HEK293 (cell line): Measurements from ENCODE around the gene TLNRD1.

Source experiments
- CTCF ChIA-PET: fragments of 350-600 bp; formaldehyde crosslinking; extraction: SDS; loops from one replicate; lab custom pipeline; 2021; ENCODE audit warnings: antibody characterized with exemption; lab: Yijun Ruan, JAX
- POLR2A ChIA-PET: fragments of 300-600 bp; formaldehyde crosslinking; extraction: SDS; loops from one replicate; lab custom pipeline; 2020; ENCODE audit warnings: antibody characterized with exemption, inconsistent platforms; lab: Yijun Ruan, JAX
- H3K27ac ChIP-seq: fragments of 200-500 bp; sonication (Bioruptor generic); 2 replicates; pipeline ENCODE4 v1.5.1; 2014; ENCODE audit warnings: low read depth, low read length, control low read depth, inconsistent platforms; ENCODE audit errors: extremely low read depth
- H3K36me3 ChIP-seq, 2 experiments: fragments of 200-500 bp in 1 of 2; sonication (Bioruptor generic) in 1 of 2; 1 replicate in 1 of 2; 2 replicates in 1 of 2; pipeline ENCODE4 v1.5.1; 2014 to 2017; ENCODE audit warnings: inconsistent platforms in 2 of 2, low read length in 2 of 2; ENCODE audit not compliant: control insufficient read depth in 2 of 2, insufficient read depth in 1 of 2
- H3K4me1 ChIP-seq: fragments of 200-500 bp; sonication (Bioruptor generic); 2 replicates; pipeline ENCODE4 v1.5.1; 2014; ENCODE audit warnings: mild to moderate bottlenecking, low read length, inconsistent platforms; ENCODE audit not compliant: control insufficient read depth, insufficient read depth
- H3K4me3 ChIP-seq: 2 replicates; pipeline ENCODE4 v1.5.1; 2011; ENCODE audit warnings: low read depth, mild to moderate bottlenecking, control low read depth, low read length, moderate library complexity
- H3K9me3 ChIP-seq: fragments of 200-500 bp; sonication (Bioruptor generic); 2 replicates; pipeline ENCODE4 v1.5.1; 2014; ENCODE audit warnings: low read depth, low read length, inconsistent platforms; ENCODE audit not compliant: control insufficient read depth, insufficient read depth
- KLF16 ChIP-seq: fragments of 450-650 bp; formaldehyde crosslinking; IDR thresholded peaks from 2 replicates; pipeline ENCODE4 v1.5.1; 2017; ENCODE audit warnings: missing biosample characterization, missing genetic modification characterization
- MZF1 ChIP-seq: fragments of 450-650 bp; formaldehyde crosslinking; IDR thresholded peaks from 2 replicates; pipeline ENCODE4 v1.5.1; 2017; ENCODE audit warnings: missing biosample characterization, missing genetic modification characterization, borderline replicate concordance
- PRDM10 ChIP-seq: fragments of 450-650 bp; formaldehyde crosslinking; IDR thresholded peaks from 2 replicates; pipeline ENCODE4 v1.5.1; 2016; ENCODE audit warnings: missing biosample characterization, missing genetic modification characterization
- SETDB1 ChIP-seq: IDR thresholded peaks from one replicate; pipeline ENCODE4 v1.6.1; 2017; ENCODE audit warnings: mild to moderate bottlenecking, low read length, moderate library complexity, mixed read lengths; ENCODE audit not compliant: insufficient read length
- SP7 ChIP-seq: fragments of 450-650 bp; formaldehyde crosslinking; IDR thresholded peaks from 2 replicates; pipeline ENCODE4 v1.5.1; 2016; ENCODE audit warnings: missing biosample characterization, missing genetic modification characterization
- YY1 ChIP-seq: fragments of 450-650 bp; formaldehyde crosslinking; IDR thresholded peaks from 2 replicates; pipeline ENCODE4 v1.5.1; 2018; ENCODE audit warnings: missing biosample characterization, missing genetic modification characterization
- ZNF148 ChIP-seq: fragments of 450-650 bp; formaldehyde crosslinking; IDR thresholded peaks from 2 replicates; pipeline ENCODE4 v1.5.0; 2017; ENCODE audit warnings: missing biosample characterization, missing genetic modification characterization, borderline replicate concordance
- ZNF280C ChIP-seq: fragments of 450-650 bp; formaldehyde crosslinking; IDR thresholded peaks from 2 replicates; pipeline ENCODE4 v1.5.1; 2016; ENCODE audit warnings: missing biosample characterization, missing genetic modification characterization
- ZNF654 ChIP-seq: fragments of 450-650 bp; formaldehyde crosslinking; IDR thresholded peaks from 2 replicates; pipeline ENCODE4 v1.5.1; 2016; ENCODE audit warnings: low read depth, missing biosample characterization, missing genetic modification characterization
- ZNF707 ChIP-seq: fragments of 450-650 bp; formaldehyde crosslinking; IDR thresholded peaks from 2 replicates; pipeline ENCODE4 v1.5.1; 2016; ENCODE audit warnings: missing biosample characterization, missing genetic modification characterization
- ZNF747 ChIP-seq: fragments of 450-650 bp; formaldehyde crosslinking; IDR thresholded peaks from 2 replicates; pipeline ENCODE4 v1.5.1; 2016; ENCODE audit warnings: missing biosample characterization, missing genetic modification characterization
- ZNF791 ChIP-seq: fragments of 450-650 bp; formaldehyde crosslinking; IDR thresholded peaks from 2 replicates; pipeline ENCODE4 v1.5.1; 2016; ENCODE audit warnings: missing biosample characterization, missing genetic modification characterization
- ZNF830 ChIP-seq: fragments of 450-650 bp; IDR thresholded peaks from 2 replicates; pipeline ENCODE4 v1.5.0; 2018; ENCODE audit warnings: missing biosample characterization, missing genetic modification characterization, low read depth, mild to moderate bottlenecking, moderate library complexity
- ZNF843 ChIP-seq: fragments of 450-650 bp; formaldehyde crosslinking; IDR thresholded peaks from 2 replicates; pipeline ENCODE4 v1.5.1; 2016; ENCODE audit warnings: missing biosample characterization, missing genetic modification characterization
- ZSCAN23 ChIP-seq: fragments of 450-650 bp; formaldehyde crosslinking; IDR thresholded peaks from 2 replicates; pipeline ENCODE4 v1.5.1; 2016; ENCODE audit warnings: missing biosample characterization, missing genetic modification characterization
- TF ChIP-seq, protein P1 (sequence below): fragments of 450-650 bp; formaldehyde crosslinking; IDR thresholded peaks from 2 replicates; pipeline ENCODE4 v1.5.1; 2016; ENCODE audit warnings: missing biosample characterization, missing genetic modification characterization
- TF ChIP-seq, protein P2 (sequence below): fragments of 450-650 bp; formaldehyde crosslinking; IDR thresholded peaks from 2 replicates; pipeline ENCODE4 v1.5.1; 2016; ENCODE audit warnings: missing biosample characterization, missing genetic modification characterization
- TF ChIP-seq, protein P3 (sequence below): fragments of 450-650 bp; formaldehyde crosslinking; IDR thresholded peaks from 2 replicates; pipeline ENCODE4 v1.5.1; 2016; ENCODE audit warnings: missing biosample characterization, missing genetic modification characterization
- TF ChIP-seq, protein P4 (sequence below): fragments of 450-650 bp; formaldehyde crosslinking; IDR thresholded peaks from 2 replicates; pipeline ENCODE4 v1.5.1; 2016; ENCODE audit warnings: missing biosample characterization, missing genetic modification characterization

TLNRD1 gene

DNA sequence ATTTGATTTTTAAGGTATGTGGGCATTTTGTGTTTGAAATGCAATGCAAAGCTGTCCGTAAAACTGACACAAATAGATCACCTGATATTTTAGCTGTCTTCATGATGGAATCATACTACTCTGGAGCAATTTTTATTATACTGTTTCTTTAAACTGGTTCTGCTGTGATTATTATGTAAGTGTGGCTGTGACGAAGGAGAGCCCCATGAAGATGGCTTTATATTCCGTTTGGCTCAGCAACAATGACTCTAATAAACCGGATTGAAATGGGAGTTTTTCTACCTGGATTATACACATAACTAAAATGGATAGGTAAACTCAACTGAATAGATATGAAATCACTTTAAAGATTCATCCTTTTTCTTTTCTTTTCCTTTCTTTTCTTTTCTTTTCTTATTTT is 9.4 kb downstream of the TLNRD1 start:
- no peak overlapping the region for H3K27ac ChIP-seq
- H3K4me3 ChIP-seq, result no peak overlapping the region
- H3K4me1 ChIP-seq, result 0 out of 2 replicates have a peak, but pooled peaks cover 7% of the 10 kb centered on the region
- no peaks in the 10 kb centered on the region for H3K9me3 ChIP-seq
- TF ChIP-seq SP7, result no peak
- TF ChIP-seq MZF1, result no peak
- no peak for TF ChIP-seq PRDM10 (tag by site-specific recombination)
- TF ChIP-seq, protein P1, sequence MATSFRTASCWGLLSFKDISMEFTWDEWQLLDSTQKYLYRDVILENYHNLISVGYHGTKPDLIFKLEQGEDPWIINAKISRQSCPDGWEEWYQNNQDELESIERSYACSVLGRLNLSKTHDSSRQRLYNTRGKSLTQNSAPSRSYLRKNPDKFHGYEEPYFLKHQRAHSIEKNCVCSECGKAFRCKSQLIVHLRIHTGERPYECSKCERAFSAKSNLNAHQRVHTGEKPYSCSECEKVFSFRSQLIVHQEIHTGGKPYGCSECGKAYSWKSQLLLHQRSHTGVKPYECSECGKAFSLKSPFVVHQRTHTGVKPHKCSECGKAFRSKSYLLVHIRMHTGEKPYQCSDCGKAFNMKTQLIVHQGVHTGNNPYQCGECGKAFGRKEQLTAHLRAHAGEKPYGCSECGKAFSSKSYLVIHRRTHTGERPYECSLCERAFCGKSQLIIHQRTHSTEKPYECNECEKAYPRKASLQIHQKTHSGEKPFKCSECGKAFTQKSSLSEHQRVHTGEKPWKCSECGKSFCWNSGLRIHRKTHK (tag by site-specific recombination), result no peak
- TF ChIP-seq, protein P2, sequence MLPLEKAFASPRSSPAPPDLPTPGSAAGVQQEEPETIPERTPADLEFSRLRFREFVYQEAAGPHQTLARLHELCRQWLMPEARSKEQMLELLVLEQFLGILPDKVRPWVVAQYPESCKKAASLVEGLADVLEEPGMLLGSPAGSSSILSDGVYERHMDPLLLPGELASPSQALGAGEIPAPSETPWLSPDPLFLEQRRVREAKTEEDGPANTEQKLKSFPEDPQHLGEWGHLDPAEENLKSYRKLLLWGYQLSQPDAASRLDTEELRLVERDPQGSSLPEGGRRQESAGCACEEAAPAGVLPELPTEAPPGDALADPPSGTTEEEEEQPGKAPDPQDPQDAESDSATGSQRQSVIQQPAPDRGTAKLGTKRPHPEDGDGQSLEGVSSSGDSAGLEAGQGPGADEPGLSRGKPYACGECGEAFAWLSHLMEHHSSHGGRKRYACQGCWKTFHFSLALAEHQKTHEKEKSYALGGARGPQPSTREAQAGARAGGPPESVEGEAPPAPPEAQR (tag by site-specific recombination), result no peak
- TF ChIP-seq ZNF830 (tag by site-specific recombination), result no peak
- no peak for TF ChIP-seq ZNF747
- no peak for TF ChIP-seq KLF16 (tag by site-specific recombination)
- TF ChIP-seq, protein P3, sequence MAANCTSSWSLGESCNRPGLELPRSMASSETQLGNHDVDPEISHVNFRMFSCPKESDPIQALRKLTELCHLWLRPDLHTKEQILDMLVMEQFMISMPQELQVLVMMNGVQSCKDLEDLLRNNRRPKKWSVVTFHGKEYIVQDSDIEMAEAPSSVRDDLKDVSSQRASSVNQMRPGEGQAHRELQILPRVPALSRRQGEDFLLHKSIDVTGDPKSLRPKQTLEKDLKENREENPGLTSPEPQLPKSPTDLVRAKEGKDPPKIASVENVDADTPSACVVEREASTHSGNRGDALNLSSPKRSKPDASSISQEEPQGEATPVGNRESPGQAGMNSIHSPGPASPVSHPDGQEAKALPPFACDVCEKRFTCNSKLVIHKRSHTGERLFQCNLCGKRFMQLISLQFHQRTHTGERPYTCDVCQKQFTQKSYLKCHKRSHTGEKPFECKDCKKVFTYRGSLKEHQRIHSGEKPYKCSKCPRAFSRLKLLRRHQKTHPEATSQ (tag by site-specific recombination), result no peak
- TF ChIP-seq ZSCAN23 (tag by site-specific recombination), result no peak
- POLR2A ChIA-PET, result interaction anchor here (0.5 to 1.1 kb wide), 2 partner anchors 9 to 605 kb away, joined by 4 read pairs; no protein-coding TSS in a partner anchor
- CTCF ChIA-PET, result interaction anchor here (1.1 to 1.7 kb wide), 3 partner anchors 10 to 256 kb away, joined by 3 to 8 read pairs (median 4); no protein-coding TSS in a partner anchor
- H3K36me3 ChIP-seq, result no peaks in the 10 kb centered on the region

GRCh38 chr15:81011593-81011992 is 10.9 kb downstream of the TLNRD1 start:
- H3K27ac ChIP-seq, result no peak overlapping the region
- 0 out of 2 replicates have a peak, but pooled peaks cover 7% of the 10 kb centered on the region for H3K4me1 ChIP-seq
- no peaks in the 10 kb centered on the region for H3K36me3 ChIP-seq
- H3K4me3 ChIP-seq, result no peak overlapping the region
- H3K9me3 ChIP-seq, result no peaks in the 10 kb centered on the region
- ChIA-PET CTCF (interaction anchor here (0.6 kb wide), 1 partner anchor 164 kb away, joined by 3 read pairs; no protein-coding TSS in a partner anchor), POLR2A (no interaction called here)
- TF ChIP-seq ZNF148 (tag by site-specific recombination), result no peak
- TF ChIP-seq ZNF707 (tag by site-specific recombination), result no peak
- no peak for TF ChIP-seq YY1 (tag by site-specific recombination)
- no peak for TF ChIP-seq ZNF843
- no peak for TF ChIP-seq ZNF791 (tag by site-specific recombination)
- TF ChIP-seq ZNF280C (tag by site-specific recombination), result no peak
- TF ChIP-seq, protein P4, sequence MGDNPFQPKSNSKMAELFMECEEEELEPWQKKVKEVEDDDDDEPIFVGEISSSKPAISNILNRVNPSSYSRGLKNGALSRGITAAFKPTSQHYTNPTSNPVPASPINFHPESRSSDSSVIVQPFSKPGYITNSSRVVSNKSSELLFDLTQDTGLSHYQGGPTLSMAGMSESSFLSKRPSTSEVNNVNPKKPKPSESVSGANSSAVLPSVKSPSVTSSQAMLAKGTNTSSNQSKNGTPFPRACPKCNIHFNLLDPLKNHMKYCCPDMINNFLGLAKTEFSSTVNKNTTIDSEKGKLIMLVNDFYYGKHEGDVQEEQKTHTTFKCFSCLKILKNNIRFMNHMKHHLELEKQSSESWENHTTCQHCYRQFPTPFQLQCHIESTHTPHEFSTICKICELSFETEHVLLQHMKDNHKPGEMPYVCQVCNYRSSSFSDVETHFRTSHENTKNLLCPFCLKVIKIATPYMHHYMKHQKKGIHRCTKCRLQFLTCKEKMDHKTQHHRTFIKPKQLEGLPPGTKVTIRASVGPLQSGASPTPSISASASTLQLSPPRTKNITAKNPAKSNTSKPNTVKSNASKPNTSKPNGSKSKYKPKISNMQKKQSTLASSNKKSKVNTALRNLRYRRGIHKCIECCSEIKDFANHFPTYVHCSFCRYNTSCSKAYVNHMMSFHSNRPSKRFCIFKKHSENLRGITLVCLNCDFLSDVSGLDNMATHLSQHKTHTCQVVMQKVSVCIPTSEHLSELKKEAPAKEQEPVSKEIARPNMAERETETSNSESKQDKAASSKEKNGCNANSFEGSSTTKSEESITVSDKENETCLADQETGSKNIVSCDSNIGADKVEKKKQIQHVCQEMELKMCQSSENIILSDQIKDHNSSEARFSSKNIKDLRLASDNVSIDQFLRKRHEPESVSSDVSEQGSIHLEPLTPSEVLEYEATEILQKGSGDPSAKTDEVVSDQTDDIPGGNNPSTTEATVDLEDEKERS (tag by site-specific recombination), result no peak
- no peak for TF ChIP-seq ZNF654 (tag by site-specific recombination)
- no peak for TF ChIP-seq SETDB1
